22Rv1 (cell line): Measurements from ENCODE around the gene SMAGP.

Source experiments
- H3K27ac ChIP-seq: fragments of 450-650 bp; 2 replicates; pipeline ENCODE4 v1.5.1; 2017
- CTCF ChIP-seq: fragments of 450-650 bp; IDR thresholded peaks from 2 replicates; pipeline ENCODE4 v1.5.1; 2017; ENCODE audit warnings: mild to moderate bottlenecking
- ZFX ChIP-seq: fragments of 450-650 bp; IDR thresholded peaks from 2 replicates; pipeline ENCODE4 v1.6.1; 2017; ENCODE audit warnings: antibody characterized with exemption, borderline replicate concordance

SMAGP gene

DNA sequence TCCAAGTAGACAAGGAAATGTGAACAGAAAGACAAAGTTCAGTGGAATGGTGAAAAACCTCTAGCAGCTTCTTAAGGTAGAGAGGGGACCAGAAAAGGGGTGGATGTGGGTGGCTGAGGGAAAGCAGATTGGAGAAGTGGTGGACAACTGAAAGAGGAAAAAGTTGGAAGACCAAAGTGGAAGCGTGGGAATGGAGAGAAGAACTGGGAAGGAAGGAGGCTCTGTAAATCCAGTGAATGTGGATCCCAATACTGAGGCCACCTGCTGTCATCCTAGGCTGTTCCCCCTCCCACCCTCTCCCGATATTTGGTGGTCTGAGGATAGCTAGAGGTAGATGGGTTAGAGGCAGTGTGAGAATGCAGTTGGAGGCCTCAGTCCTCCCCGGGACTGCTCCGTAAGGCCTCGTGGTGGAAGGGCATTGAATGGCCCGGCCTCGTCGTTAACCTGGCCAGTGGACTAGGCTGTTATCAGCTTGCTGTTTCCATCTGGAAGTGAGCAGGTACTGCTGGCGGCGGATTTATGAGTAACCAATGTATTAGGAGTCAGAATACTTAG lies 51.5 kb downstream of the SMAGP start:
- H3K27ac ChIP-seq, result peak overlapping the region; percentile 97
- TF ChIP-seq CTCF, result no peak
- no peak for TF ChIP-seq ZFX

DNA sequence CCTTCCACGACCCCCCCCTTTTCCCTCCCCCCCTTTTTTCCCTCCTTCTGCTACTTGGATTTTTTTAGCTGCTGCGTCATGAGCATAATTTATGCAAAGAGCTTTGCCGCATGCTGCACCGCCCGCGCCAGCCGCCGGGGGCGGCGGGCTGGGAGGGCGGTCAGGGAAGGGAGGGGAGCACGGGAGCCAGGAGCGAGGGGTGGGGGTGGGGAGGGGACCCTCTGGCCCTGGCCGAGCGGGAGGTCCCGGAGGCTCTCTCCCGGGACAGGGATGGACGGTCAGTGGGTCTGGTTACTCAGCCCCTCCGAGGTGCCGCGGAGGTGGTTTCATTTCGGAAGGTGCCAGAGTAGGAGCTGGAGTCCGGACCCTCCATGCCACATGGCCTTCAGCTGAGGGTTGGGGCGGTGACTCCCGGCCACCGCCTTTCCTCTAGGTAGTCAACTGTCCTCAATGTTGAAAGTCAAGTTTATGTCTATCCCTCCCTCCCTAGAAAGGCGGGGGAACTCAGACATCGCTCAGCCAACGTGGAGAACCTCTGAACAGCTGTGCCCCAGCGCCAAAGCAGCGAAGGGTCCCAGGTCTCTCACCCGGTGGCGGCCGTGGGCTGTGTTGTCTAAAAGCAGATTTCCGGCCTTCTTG lies 52.1 kb downstream of the SMAGP start, which contains the start of gene POU6F1:
Gene POU6F1, minus strand, starts transcription at position 95 of the 639 bp plus-strand sequence. CDS start 11,226 bp downstream, outside the sequence.
- peak; percentile 80 for TF ChIP-seq CTCF
- TF ChIP-seq ZFX, result no peak
- H3K27ac ChIP-seq, result peak within 1 kb of the TSS; percentile 97

DNA sequence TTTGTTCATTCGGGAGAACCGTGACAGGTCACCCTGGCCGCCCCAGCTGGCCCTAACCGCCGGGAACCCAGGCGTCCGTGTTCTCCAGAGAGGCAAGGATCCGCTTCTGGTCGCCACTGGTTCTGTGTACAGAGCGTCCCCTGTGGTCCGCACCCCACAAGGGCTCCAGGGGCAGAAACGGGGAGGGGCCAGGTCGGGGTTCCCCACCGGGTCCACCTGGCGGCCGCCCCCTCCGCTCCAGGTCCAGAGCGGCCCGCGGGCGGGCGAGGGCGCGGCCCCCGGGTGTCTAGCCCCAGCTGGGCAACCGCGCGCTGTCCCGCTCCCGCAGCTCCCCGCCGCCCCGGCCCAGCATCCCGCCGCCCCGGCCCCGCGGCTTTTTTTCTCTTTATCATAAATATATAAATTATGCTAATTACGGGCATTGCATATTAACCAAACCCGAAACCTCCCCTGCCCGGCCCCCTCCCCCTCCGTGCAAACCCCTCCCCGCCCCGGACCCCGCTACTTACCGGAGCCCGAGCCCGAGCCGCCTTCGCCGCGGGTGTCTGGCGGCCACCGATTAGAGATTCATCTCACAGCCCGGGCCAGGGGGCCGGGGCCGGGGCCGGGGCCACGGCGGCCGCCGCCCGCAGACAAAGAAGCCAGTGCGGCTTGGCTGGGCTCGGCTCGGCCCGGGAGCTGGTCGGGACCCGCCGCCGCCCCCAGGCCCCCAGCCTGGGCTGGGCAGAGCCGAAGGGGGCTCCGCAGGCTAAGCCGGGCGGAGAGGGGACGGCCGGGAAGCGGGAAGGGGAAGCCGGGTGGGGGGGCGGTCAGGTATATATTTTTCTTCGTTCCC lies 52.9 kb downstream of the SMAGP start:
- H3K27ac ChIP-seq, result peak overlapping the region; percentile 97
- no peak for TF ChIP-seq CTCF
- no peak for TF ChIP-seq ZFX

GRCh38 chr12:51216642-51217041 lies 53.6 kb downstream of the SMAGP start:
- peak overlapping the region; percentile 97 for H3K27ac ChIP-seq
- TF ChIP-seq ZFX (no peak), CTCF (no peak)

GRCh38 chr12:51214895-51215294 lies 55.3 kb downstream of the SMAGP start:
- TF ChIP-seq CTCF, result no peak
- no peak for TF ChIP-seq ZFX
- H3K27ac ChIP-seq, result peak overlapping the region; percentile 97

DNA sequence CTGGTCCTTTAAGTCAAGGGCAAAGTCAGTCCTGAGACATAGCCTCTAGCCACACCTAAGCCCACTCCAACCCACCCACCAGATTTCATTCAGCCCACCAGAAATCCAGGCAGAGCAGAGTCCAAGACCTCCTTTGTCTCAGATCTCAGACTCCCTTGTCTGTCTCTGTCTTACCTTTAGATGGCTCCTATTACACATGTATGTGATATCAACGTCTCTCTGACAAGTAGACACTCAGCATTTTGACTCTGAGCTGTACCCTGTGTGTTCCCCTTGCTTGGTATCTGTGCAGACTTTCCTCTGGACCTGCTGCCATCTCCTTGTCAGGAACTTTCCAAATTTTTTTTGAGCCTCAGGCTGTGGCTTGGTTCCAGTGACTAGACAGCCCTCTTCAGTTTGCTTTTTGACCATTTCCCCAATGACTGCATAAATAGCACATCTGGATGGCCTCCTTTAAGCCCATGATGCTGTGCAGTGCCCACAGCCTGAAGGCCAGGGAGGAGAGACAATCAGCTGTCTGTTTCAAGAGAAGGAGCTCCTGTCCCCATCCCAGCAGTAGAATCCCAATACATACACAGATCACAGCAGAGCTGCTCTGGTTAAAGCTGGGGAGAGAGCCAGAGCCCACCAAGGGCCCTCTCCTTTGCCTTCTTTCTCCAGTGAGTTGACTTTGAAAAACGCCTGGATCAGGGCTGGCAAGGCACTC lies 59.4 kb downstream of the SMAGP start:
- TF ChIP-seq CTCF, result no peak
- TF ChIP-seq ZFX, result no peak
- H3K27ac ChIP-seq, result peak overlapping the region; percentile 78
